K562 (cell line): ENCODE data around the gene ZNHIT2. TPM values are rescaled to one million over a fixed set of nuclear protein-coding genes. Genes with fewer than 3 reads are reported as not detected.

ENCODE experiments used
- ATF2 ChIP-seq: sonication (generic); formaldehyde crosslinking; IDR thresholded peaks from 2 replicates; pipeline ENCODE4 v1.8.1; 2022; ENCODE audit warnings: missing genetic modification reagents
- CBFB ChIP-seq: sonication (generic); formaldehyde crosslinking; IDR thresholded peaks from 2 replicates; pipeline ENCODE4 v1.4.0; 2020; ENCODE audit warnings: mild to moderate bottlenecking, missing genetic modification reagents
- CHD2 ChIP-seq: IDR thresholded peaks from 2 replicates; pipeline ENCODE4 v1.6.1; 2011; ENCODE audit warnings: low read depth, low read length
- COPS2 ChIP-seq: fragments of 450-650 bp; conservative IDR thresholded peaks from 2 replicates; pipeline ENCODE4 v1.6.1; 2016; ENCODE audit warnings: mild to moderate bottlenecking, moderate library complexity
- E4F1 ChIP-seq: fragments of 250-450 bp; sonication (Bioruptor Pico); IDR thresholded peaks from 2 replicates; pipeline ENCODE4 v1.5.0; 2021; ENCODE audit warnings: mild to moderate bottlenecking, borderline replicate concordance
- FOXA3 ChIP-seq, 2 experiments: fragments of 450-650 bp in 1 of 2; sonication (generic) in 1 of 2; formaldehyde crosslinking; IDR thresholded peaks in 1 of 2; conservative IDR thresholded peaks in 1 of 2; 2 replicates each; pipeline versions ENCODE4 v1.4.0 to v1.8.0; 2020 to 2022; ENCODE audit warnings: mild to moderate bottlenecking in 2 of 2, missing genetic modification reagents in 1 of 2
- IRF9 ChIP-seq: fragments of 450-650 bp; IDR thresholded peaks from 2 replicates; pipeline ENCODE4 v1.6.1; 2016; ENCODE audit warnings: missing biosample characterization, missing genetic modification characterization
- POLR3A ChIP-seq: IDR thresholded peaks from 2 replicates; pipeline ENCODE4 v1.6.1; 2011; ENCODE audit warnings: borderline replicate concordance, mild to moderate bottlenecking, moderate library complexity; ENCODE audit not compliant: insufficient read length, insufficient read depth; ENCODE audit errors: extremely low read depth
- PURB ChIP-seq: sonication (generic); formaldehyde crosslinking; IDR thresholded peaks from 2 replicates; pipeline ENCODE4 v1.9.0; 2021; ENCODE audit warnings: low read depth, mild to moderate bottlenecking, missing genetic modification reagents
- RBFOX2 ChIP-seq: fragments of 200-400 bp; formaldehyde crosslinking; IDR thresholded peaks from 2 replicates; pipeline ENCODE4 v1.6.1; 2017; ENCODE audit warnings: low read depth, mild to moderate bottlenecking, low read length, moderate library complexity
- RBM14 ChIP-seq: fragments of 200-400 bp; formaldehyde crosslinking; IDR thresholded peaks from 2 replicates; pipeline ENCODE4 v1.6.1; 2018; ENCODE audit warnings: low read depth, mild to moderate bottlenecking, low read length, moderate library complexity, borderline replicate concordance; ENCODE audit not compliant: insufficient read depth
- RBM15 ChIP-seq: fragments of 200-400 bp; formaldehyde crosslinking; IDR thresholded peaks from 2 replicates; pipeline ENCODE4 v1.6.1; 2018; ENCODE audit warnings: mild to moderate bottlenecking, low read length, moderate library complexity; ENCODE audit not compliant: insufficient read depth
- RBM39 ChIP-seq: fragments of 200-400 bp; formaldehyde crosslinking; optimal IDR thresholded peaks from 2 replicates; pipeline ENCODE3; 2018; ENCODE audit warnings: low read depth, low read length
- RNF2 ChIP-seq: sonication (generic); IDR thresholded peaks from 2 replicates; pipeline ENCODE4 v1.6.1; 2016
- SMARCB1 ChIP-seq: IDR thresholded peaks from 2 replicates; pipeline ENCODE4 v1.6.1; 2011; ENCODE audit warnings: improper control_type of control experiment, low read depth; ENCODE audit not compliant: insufficient read length
- ZBTB2 ChIP-seq: fragments of 450-650 bp; IDR thresholded peaks from 2 replicates; pipeline ENCODE4 v1.6.1; 2016; ENCODE audit warnings: antibody characterized with exemption
- ZBTB43 ChIP-seq: sonication (generic); formaldehyde crosslinking; IDR thresholded peaks from 2 replicates; pipeline ENCODE4 v1.8.0; 2023; ENCODE audit warnings: mild to moderate bottlenecking, missing genetic modification reagents
- ZKSCAN1 ChIP-seq: fragments of 150-350 bp; IDR thresholded peaks from 2 replicates; pipeline ENCODE4 v1.6.1; 2016; ENCODE audit warnings: low read depth, low read length
- ZNF121 ChIP-seq: sonication (generic); formaldehyde crosslinking; conservative IDR thresholded peaks from 2 replicates; pipeline ENCODE4 v1.8.0; 2022; ENCODE audit warnings: missing genetic modification reagents
- ZNF197 ChIP-seq: fragments of 200-800 bp; sonication (Bioruptor generic); IDR thresholded peaks from 2 replicates; pipeline ENCODE4 v1.6.1; 2016; ENCODE audit warnings: low read depth, missing genetic modification characterization, missing compliant biosample characterization
- ZNF41 ChIP-seq: fragments of 250-450 bp; sonication (Bioruptor Pico); conservative IDR thresholded peaks from 2 replicates; pipeline ENCODE4 v1.4.0; 2020; ENCODE audit warnings: mild to moderate bottlenecking
- ZNF584 ChIP-seq: fragments of 200-800 bp; sonication (Bioruptor generic); IDR thresholded peaks from 2 replicates; pipeline ENCODE4 v1.6.1; 2016; ENCODE audit warnings: low read depth, mild to moderate bottlenecking, missing genetic modification characterization, missing compliant biosample characterization
- ZNF717 ChIP-seq: fragments of 250-450 bp; sonication (Bioruptor Pico); IDR thresholded peaks from 2 replicates; pipeline ENCODE4 v1.5.0; 2021
- polyA plus RNA-seq, 8 experiments: library from polyadenylated mRNA; depleted of rRNA in 4 of 8; stranded (reverse) in 5 of 8; unstranded in 3 of 8; fragments of >200 nt; fragmentation: Nextera tagmentation in 2 of 8; fragmentation: Illumina TruSeq in 1 of 8; extraction: Ambion mirVana in 2 of 8; extraction: Trizol in 1 of 8; gene quantifications; 2 replicates each; pipeline versions ENCODE4 v1.2.1 to v1.2.3, GENCODE V29; 2011 to 2014; ENCODE audit warnings: inconsistent platforms in 1 of 8, missing spikeins in 1 of 8
- total RNA-seq, 7 experiments: library from RNA; depleted of rRNA in 6 of 7; stranded (reverse); fragments of >200 nt in 6 of 7; fragmentation: Illumina TruSeq in 2 of 7; extraction: Trizol in 2 of 7; gene quantifications; 2 replicates each; pipeline versions ENCODE4 v1.2.1 to v1.2.3, GENCODE V29; 2011 to 2021; ENCODE audit warnings: low replicate concordance in 1 of 7

Gene ZNHIT2
- total and polyA plus RNA-seq, 9 of the 15 experiments (the other 6 are each of a cell fraction or from before 2014, with no cell fraction given) = 0.08 to 39.0 (median 2.5) TPM

- TF ChIP-seq IRF9 (tag) (no peak), RNF2 (no peak), COPS2 (no peak), PURB (CRISPR knock-in tag) (no peak), ZNF41 (CRISPR knock-in tag) (no peak), FOXA3 (CRISPR knock-in tag; conservative IDR thresholded peaks at IDR 0.05 in 1 of 2, IDR thresholded peaks at IDR 0.05 in 1 of 2) (no peak), CBFB (no peak), RBFOX2 (no peak), ZBTB2 (no peak), E4F1 (no peak), RBM14 (no peak), CHD2 (no peak), ZKSCAN1 (no peak), ZBTB43 (CRISPR knock-in tag) (no peak), ZNF584 (CRISPR knock-in tag) (no peak), ZNF121 (no peak), RBM15 (no peak), ZNF197 (CRISPR knock-in tag) (no peak), ZNF717 (CRISPR knock-in tag) (no peak), POLR3A (no peak), ATF2 (CRISPR knock-in tag) (no peak), SMARCB1 (no peak), RBM39 (no peak)
These were observed 4.0 kb upstream of the ZNHIT2 start (continued) for GRCh38 chr11:65121447-65121864.
